Measurements from ENCODE around the gene HLA-DQA1. TPM values are rescaled to one million over a fixed set of nuclear protein-coding genes. Genes with fewer than 3 reads are reported as not detected.

Gene HLA-DQA1
- total RNA-seq, 1 experiment from 2014 or later, result 12.9 TPM

- Mint-ChIP-seq H3K4me3 (ENCODE audit: low read depth, unreplicated experiment) (no peak overlapping the region), H3K27ac (ENCODE audit: unreplicated experiment) (no peak overlapping the region), H3K36me3 (ENCODE audit: insufficient read depth, unreplicated experiment) (peaks cover 5% of the 10 kb centered on the region), H3K9me3 (ENCODE audit: low read depth, unreplicated experiment) (peaks cover 2% of the 10 kb centered on the region), H3K27me3 (ENCODE audit: unreplicated experiment) (peaks cover 3% of the 10 kb centered on the region), H3K4me1 (ENCODE audit: low read depth, unreplicated experiment) (peaks cover 14% of the 10 kb centered on the region)
- intact Hi-C loops (cut with micrococcal nuclease; ENCODE audit: unreplicated experiment), result no loop called here
- TF ChIP-seq, protein P1, sequence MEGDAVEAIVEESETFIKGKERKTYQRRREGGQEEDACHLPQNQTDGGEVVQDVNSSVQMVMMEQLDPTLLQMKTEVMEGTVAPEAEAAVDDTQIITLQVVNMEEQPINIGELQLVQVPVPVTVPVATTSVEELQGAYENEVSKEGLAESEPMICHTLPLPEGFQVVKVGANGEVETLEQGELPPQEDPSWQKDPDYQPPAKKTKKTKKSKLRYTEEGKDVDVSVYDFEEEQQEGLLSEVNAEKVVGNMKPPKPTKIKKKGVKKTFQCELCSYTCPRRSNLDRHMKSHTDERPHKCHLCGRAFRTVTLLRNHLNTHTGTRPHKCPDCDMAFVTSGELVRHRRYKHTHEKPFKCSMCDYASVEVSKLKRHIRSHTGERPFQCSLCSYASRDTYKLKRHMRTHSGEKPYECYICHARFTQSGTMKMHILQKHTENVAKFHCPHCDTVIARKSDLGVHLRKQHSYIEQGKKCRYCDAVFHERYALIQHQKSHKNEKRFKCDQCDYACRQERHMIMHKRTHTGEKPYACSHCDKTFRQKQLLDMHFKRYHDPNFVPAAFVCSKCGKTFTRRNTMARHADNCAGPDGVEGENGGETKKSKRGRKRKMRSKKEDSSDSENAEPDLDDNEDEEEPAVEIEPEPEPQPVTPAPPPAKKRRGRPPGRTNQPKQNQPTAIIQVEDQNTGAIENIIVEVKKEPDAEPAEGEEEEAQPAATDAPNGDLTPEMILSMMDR (IDR thresholded peaks at IDR 0.05; ENCODE audit: unreplicated experiment), result no peak
- CTCF ChIA-PET, result interaction anchor here (0.7 to 1.3 kb wide), 3 partner anchors 11 to 355 kb away, joined by 3 to 4 read pairs (median 4); no protein-coding TSS in a partner anchor
- TSS peak; percentile 99 for BruUV-seq (replicated peaks)
- DNase-seq, result no peak
Measured at GRCh38 chr6:32609391-32609730, 27.8 kb upstream of the HLA-DQA1 start.

DNA sequence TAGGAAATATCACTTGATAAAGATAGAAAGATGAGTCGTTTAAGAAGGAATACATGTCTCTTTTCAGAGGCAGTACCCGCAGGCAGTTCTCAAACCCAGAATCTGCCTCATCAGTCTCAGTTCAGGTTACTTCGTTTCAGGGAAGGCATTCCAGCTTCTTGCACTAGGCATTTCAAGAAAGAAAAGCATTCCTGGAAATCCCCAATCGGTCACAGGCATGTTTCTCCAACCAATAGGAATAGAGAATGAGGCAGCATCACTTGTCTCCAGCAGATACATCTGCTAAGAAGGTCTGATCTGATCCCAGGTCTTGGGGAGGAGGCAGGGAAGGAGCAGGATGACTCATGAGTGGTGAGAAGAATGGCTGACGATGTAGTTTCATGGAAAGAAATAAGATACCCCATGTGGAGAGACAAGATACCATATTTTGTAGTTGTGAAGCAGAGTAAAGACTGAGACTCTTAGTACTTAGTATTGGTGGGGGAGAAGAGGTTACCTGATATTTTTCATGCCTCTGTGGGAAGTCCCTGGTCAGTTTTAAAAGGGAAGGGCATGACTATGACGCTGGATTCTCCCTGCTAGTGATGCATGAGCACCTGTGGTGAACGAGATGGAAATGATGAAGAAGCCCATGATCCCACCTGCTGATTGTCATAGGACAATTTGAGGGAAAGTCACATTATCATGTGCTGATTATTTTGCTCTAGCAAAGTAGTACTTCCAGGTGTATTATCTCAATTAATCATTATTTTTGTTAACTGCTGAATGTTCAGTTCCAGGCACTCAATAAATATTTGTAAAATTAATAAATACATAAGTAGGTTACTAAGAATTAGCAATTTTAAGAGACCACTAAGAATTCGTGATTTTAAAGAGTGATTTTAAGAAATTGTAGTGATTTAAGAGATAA lies 27.2 kb upstream of the HLA-DQA1 start:
- CTCF ChIA-PET, result interaction anchor here (0.7 to 1.3 kb wide), 3 partner anchors 11 to 356 kb away, joined by 3 to 4 read pairs (median 4); no protein-coding TSS in a partner anchor

GRCh38 chr6:32610682-32611296 lies 26.4 kb upstream of the HLA-DQA1 start:
- peaks cover 5% of the 10 kb centered on the region for H3K36me3 Mint-ChIP-seq (ENCODE audit: insufficient read depth, unreplicated experiment)
- H3K9me3 Mint-ChIP-seq (ENCODE audit: low read depth, unreplicated experiment), result peaks cover 2% of the 10 kb centered on the region
- intact Hi-C loops (cut with micrococcal nuclease; ENCODE audit: unreplicated experiment), result no loop called here
- no peak overlapping the region for H3K4me3 Mint-ChIP-seq (ENCODE audit: low read depth, unreplicated experiment)
- no peak overlapping the region for H3K27ac Mint-ChIP-seq (ENCODE audit: unreplicated experiment)
- CTCF ChIA-PET, result interaction anchor here (0.6 kb wide), 1 partner anchor 235 kb away, joined by 3 read pairs; no protein-coding TSS in a partner anchor
- H3K4me1 Mint-ChIP-seq (ENCODE audit: low read depth, unreplicated experiment), result peaks cover 8% of the 10 kb centered on the region
- no TSS peak for BruUV-seq (replicated peaks)
- H3K27me3 Mint-ChIP-seq (ENCODE audit: unreplicated experiment), result no peaks in the 10 kb centered on the region
- DNase-seq, result no peak
- TF ChIP-seq, protein P1 (IDR thresholded peaks at IDR 0.05; ENCODE audit: unreplicated experiment), result no peak

More for the DNA sequence above, 27.2 kb upstream of the HLA-DQA1 start:
- intact Hi-C loops (cut with micrococcal nuclease; ENCODE audit: unreplicated experiment), result no loop called here
- DNase-seq, result peak; percentile 62
- H3K9me3 Mint-ChIP-seq (ENCODE audit: low read depth, unreplicated experiment), result peaks cover 2% of the 10 kb centered on the region
- H3K36me3 Mint-ChIP-seq (ENCODE audit: insufficient read depth, unreplicated experiment), result peaks cover 5% of the 10 kb centered on the region
- no peaks in the 10 kb centered on the region for H3K27me3 Mint-ChIP-seq (ENCODE audit: unreplicated experiment)
- BruUV-seq (replicated peaks), result TSS peak; percentile 99
- no peak overlapping the region for H3K27ac Mint-ChIP-seq (ENCODE audit: unreplicated experiment)
- TF ChIP-seq, protein P1 (IDR thresholded peaks at IDR 0.05; ENCODE audit: unreplicated experiment), result no peak
- H3K4me3 Mint-ChIP-seq (ENCODE audit: low read depth, unreplicated experiment), result no peak overlapping the region
- H3K4me1 Mint-ChIP-seq (ENCODE audit: low read depth, unreplicated experiment), result peaks cover 8% of the 10 kb centered on the region

- TF ChIP-seq, protein P1 (IDR thresholded peaks at IDR 0.05; ENCODE audit: unreplicated experiment), result no peak
- peaks cover 16% of the 10 kb centered on the region for H3K4me1 Mint-ChIP-seq (ENCODE audit: low read depth, unreplicated experiment)
- no TSS peak for BruUV-seq (replicated peaks)
- no peaks in the 10 kb centered on the region for H3K36me3 Mint-ChIP-seq (ENCODE audit: insufficient read depth, unreplicated experiment)
- no peak for DNase-seq
- H3K9me3 Mint-ChIP-seq (ENCODE audit: low read depth, unreplicated experiment), result peaks cover 2% of the 10 kb centered on the region
- H3K4me3 Mint-ChIP-seq (ENCODE audit: low read depth, unreplicated experiment), result no peak overlapping the region
- no peak overlapping the region for H3K27ac Mint-ChIP-seq (ENCODE audit: unreplicated experiment)
- intact Hi-C loops (cut with micrococcal nuclease; ENCODE audit: unreplicated experiment), result no loop called here
- H3K27me3 Mint-ChIP-seq (ENCODE audit: unreplicated experiment), result no peaks in the 10 kb centered on the region
- CTCF ChIA-PET, result no interaction called here
Measured at GRCh38 chr6:32613475-32613874, 23.7 kb upstream of the HLA-DQA1 start.
